ENCODE results near the gene CLEC10A.

DNA sequence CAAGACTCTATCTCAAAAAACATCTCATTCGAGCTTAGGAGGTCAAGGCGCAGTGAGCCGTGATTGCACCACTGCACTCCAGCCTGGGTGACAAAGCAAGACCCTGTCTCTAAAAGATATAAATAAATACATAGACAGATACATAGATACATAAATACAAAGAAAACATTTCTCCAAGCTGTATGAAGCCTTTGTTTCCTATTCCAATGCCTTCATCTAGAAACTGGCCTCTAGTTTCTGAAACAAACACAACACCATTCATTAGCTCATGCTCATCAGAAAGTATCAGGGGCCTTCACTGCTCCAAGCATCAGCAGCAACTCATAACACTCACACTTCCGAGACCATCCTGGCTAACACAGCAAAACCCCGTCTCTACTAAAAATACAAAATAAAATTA, 44.9 kb upstream of the CLEC10A start:
- TF ChIP-seq POLR2A (IDR thresholded peaks at IDR 0.05; ENCODE audit: low read depth), result no peak
- TF ChIP-seq, protein P1, sequence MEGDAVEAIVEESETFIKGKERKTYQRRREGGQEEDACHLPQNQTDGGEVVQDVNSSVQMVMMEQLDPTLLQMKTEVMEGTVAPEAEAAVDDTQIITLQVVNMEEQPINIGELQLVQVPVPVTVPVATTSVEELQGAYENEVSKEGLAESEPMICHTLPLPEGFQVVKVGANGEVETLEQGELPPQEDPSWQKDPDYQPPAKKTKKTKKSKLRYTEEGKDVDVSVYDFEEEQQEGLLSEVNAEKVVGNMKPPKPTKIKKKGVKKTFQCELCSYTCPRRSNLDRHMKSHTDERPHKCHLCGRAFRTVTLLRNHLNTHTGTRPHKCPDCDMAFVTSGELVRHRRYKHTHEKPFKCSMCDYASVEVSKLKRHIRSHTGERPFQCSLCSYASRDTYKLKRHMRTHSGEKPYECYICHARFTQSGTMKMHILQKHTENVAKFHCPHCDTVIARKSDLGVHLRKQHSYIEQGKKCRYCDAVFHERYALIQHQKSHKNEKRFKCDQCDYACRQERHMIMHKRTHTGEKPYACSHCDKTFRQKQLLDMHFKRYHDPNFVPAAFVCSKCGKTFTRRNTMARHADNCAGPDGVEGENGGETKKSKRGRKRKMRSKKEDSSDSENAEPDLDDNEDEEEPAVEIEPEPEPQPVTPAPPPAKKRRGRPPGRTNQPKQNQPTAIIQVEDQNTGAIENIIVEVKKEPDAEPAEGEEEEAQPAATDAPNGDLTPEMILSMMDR (IDR thresholded peaks at IDR 0.05), result no peak
- TF ChIP-seq POLR2AphosphoS5 (IDR thresholded peaks at IDR 0.05), result no peak
